ENCODE data around the gene TSPOAP1. TPM values are rescaled to one million over a fixed set of nuclear protein-coding genes. Genes with fewer than 3 reads are reported as not detected.

TSPOAP1 gene, protein sequence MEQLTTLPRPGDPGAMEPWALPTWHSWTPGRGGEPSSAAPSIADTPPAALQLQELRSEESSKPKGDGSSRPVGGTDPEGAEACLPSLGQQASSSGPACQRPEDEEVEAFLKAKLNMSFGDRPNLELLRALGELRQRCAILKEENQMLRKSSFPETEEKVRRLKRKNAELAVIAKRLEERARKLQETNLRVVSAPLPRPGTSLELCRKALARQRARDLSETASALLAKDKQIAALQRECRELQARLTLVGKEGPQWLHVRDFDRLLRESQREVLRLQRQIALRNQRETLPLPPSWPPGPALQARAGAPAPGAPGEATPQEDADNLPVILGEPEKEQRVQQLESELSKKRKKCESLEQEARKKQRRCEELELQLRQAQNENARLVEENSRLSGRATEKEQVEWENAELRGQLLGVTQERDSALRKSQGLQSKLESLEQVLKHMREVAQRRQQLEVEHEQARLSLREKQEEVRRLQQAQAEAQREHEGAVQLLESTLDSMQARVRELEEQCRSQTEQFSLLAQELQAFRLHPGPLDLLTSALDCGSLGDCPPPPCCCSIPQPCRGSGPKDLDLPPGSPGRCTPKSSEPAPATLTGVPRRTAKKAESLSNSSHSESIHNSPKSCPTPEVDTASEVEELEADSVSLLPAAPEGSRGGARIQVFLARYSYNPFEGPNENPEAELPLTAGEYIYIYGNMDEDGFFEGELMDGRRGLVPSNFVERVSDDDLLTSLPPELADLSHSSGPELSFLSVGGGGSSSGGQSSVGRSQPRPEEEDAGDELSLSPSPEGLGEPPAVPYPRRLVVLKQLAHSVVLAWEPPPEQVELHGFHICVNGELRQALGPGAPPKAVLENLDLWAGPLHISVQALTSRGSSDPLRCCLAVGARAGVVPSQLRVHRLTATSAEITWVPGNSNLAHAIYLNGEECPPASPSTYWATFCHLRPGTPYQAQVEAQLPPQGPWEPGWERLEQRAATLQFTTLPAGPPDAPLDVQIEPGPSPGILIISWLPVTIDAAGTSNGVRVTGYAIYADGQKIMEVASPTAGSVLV (N-terminal part only)
- total RNA-seq: 31.4 and 35.1 TPM in 2 replicates

DNA sequence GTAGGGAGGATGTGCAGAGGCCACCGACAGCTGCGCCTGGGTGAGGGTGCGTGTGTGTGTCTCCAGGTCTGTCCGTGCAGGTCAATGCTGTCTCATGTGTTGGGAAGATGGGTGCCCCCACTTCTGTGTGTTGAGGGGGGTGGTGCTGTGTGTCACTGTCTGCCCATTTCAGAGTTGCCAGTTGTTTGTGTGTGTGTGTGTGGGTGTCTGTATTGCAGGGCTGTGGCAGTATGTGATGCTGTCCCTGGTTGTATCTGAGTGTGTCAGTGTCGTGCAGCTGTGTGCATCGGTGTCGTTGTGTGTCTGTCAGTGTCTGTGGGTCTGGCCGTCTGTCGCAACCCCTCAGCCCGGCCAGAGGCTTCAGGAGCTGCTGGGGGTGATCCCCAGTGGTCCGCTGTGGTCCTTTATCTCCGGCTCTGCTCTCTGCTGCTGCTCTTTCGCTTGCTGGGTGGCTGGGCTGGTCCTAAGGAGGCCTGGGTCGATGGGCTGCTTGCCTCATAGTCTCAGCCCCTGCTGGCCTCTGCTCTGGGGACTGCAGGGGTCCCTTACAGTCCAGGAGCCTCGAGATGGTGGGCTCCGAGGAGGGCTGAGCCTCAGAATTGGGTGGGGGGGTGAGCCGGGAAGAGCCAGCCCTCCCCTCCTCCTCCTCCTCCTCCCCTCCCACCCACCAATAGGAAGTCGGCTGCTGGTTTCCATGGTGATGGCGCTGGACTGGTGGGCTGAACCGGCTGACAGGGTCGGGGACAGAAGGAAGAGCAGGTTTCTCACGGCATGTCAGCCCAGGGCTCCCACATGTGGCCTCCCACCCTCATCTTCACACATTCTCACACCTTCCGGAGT, at the start of gene TSPOAP1:
TSPOAP1 (minus strand) TSS at position 601 of the 840 bp plus-strand sequence. CDS start 875 bp downstream, outside the sequence.
- Mint-ChIP-seq H3K4me3 (peak within 1 kb of the TSS; percentile 100), H3K27ac (peak within 1 kb of the TSS; percentile 93), H3K27me3 (ENCODE audit: insufficient read depth) (peaks cover 2% of the 10 kb centered on the region)

DNA sequence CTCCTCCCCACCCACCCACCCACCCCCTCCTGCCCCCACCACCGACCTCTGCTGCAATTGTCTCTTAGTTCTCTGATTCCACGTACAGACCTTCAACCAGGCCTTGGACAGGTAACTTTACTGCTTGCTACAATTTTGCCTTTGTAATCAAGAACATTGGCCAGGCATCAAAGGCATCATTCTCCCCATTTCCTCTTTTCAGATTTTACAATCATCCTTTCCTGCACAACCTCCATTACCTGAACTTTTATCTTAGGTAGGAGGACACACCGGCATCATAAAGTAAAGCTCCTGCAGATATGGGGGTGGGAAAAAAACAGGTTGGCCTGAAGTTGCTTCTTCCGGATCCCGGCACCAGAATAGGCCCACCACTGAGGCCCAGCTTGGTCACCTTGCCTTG, 49.1 kb upstream of the TSPOAP1 start:
- no peak overlapping the region for H3K4me3 Mint-ChIP-seq
- intact Hi-C loops (cut with micrococcal nuclease): no loop called here
- H3K27me3 Mint-ChIP-seq (ENCODE audit: insufficient read depth): no peaks in the 10 kb centered on the region
- H3K36me3 Mint-ChIP-seq (ENCODE audit: low read depth): peaks cover 7% of the 10 kb centered on the region
- H3K27ac Mint-ChIP-seq: no peak overlapping the region
- H3K9me3 Mint-ChIP-seq: no peaks in the 10 kb centered on the region
- DNase-seq (ENCODE audit: low spot score): no peak
- peaks cover 39% of the 10 kb centered on the region for H3K4me1 Mint-ChIP-seq (ENCODE audit: low read depth)

More for the DNA sequence above, at the start of gene TSPOAP1:
- Mint-ChIP-seq H3K4me1 (ENCODE audit: low read depth) (peaks cover 44% of the 10 kb centered on the region), H3K36me3 (ENCODE audit: low read depth) (peaks cover 40% of the 10 kb centered on the region), H3K9me3 (no peaks in the 10 kb centered on the region)
- DNase-seq (ENCODE audit: low spot score): peak; percentile 77
- intact Hi-C loops (cut with micrococcal nuclease): loop anchor here (1.0 to 2.0 kb wide), 9 partner anchors 10 to 246 kb away; partner anchors contain the start of genes DYNLL2, MKS1, RNF43 and SUPT4H1

DNA sequence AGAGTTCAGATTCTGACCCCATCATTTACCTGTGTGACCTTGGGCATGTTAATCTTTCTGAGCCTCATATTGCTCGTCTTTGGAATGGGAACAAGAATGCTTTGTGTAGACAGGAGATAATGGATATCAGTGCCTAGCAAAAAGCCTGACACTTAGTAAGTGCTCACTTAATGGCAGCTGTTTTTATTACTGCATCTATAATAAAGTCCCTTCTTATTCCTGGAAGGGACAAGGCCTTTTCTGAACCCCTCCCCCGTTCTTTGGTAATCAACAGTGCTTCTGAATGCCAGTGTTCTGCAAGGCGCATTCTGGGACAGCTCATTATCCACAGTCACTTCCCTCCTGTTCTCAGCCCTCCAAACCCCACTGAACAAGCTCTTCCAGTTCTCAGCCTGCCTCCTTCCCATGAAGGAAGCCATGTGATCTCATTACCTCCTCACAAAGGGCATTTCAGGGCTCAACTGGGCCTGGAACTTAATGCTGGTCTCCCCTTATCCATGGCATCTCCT, 48.6 kb upstream of the TSPOAP1 start:
- intact Hi-C loops (cut with micrococcal nuclease): no loop called here
- no peaks in the 10 kb centered on the region for H3K9me3 Mint-ChIP-seq
- no peak for DNase-seq (ENCODE audit: low spot score)
- no peak overlapping the region for H3K27ac Mint-ChIP-seq
- H3K27me3 Mint-ChIP-seq (ENCODE audit: insufficient read depth): no peaks in the 10 kb centered on the region
- H3K36me3 Mint-ChIP-seq (ENCODE audit: low read depth): peaks cover 7% of the 10 kb centered on the region
- peaks cover 34% of the 10 kb centered on the region for H3K4me1 Mint-ChIP-seq (ENCODE audit: low read depth)
- H3K4me3 Mint-ChIP-seq: no peak overlapping the region

DNA sequence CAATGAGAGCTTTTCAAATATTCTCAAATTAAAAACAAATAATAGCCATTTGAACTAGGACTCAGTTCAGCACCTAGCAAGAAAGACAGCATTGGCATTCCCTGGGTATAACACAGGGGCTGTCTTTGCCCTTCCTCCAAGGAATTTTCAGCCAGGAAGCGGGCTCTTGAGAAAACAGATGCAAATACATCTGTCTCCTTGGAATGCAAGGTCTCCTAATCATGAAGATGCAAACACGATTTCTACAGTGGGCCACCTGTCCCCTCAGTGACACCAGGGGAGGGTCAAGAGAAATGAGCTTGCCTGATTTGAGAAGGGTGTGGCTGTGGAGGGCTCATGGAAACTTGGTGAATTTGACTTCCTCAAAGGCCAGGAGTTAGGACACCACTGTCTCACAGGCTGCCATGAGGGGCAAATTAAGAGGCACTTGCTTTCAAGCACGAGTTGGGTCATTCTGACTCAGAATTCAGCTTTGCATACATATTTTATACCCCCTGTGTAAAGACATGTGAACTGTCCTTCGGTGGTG, 47.9 kb upstream of the TSPOAP1 start:
- H3K9me3 Mint-ChIP-seq: no peaks in the 10 kb centered on the region
- DNase-seq (ENCODE audit: low spot score): no peak
- no peak overlapping the region for H3K27ac Mint-ChIP-seq
- H3K4me3 Mint-ChIP-seq: no peak overlapping the region
- intact Hi-C loops (cut with micrococcal nuclease): no loop called here
- peaks cover 7% of the 10 kb centered on the region for H3K36me3 Mint-ChIP-seq (ENCODE audit: low read depth)
- H3K27me3 Mint-ChIP-seq (ENCODE audit: insufficient read depth): no peaks in the 10 kb centered on the region
- peaks cover 29% of the 10 kb centered on the region for H3K4me1 Mint-ChIP-seq (ENCODE audit: low read depth)

DNA sequence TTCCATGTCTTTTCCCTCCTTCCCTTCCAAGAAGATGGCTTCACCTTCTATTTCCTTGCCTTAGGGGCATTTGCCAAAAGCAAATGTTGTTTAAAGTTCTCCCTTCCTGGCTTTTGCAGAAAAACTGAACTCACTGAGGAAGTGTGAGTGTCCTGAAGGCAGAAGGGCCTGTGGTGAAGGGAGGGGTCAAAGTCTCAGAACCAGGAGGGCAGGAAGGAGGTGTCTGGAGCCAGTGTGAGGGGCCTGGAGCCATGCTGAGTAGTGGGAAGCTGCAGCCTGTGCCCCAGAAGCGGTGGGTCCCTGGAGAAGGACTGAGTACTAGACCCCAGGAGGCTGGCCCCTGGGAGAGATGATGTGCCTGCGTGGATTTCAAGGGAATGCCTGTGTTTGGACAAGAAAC, 47.2 kb upstream of the TSPOAP1 start:
- Mint-ChIP-seq H3K36me3 (ENCODE audit: low read depth) (peaks cover 7% of the 10 kb centered on the region), H3K27me3 (ENCODE audit: insufficient read depth) (no peaks in the 10 kb centered on the region), H3K4me3 (no peak overlapping the region), H3K9me3 (no peaks in the 10 kb centered on the region), H3K4me1 (ENCODE audit: low read depth) (peaks cover 24% of the 10 kb centered on the region), H3K27ac (no peak overlapping the region)
- intact Hi-C loops (cut with micrococcal nuclease): no loop called here
- DNase-seq (ENCODE audit: low spot score): no peak

DNA sequence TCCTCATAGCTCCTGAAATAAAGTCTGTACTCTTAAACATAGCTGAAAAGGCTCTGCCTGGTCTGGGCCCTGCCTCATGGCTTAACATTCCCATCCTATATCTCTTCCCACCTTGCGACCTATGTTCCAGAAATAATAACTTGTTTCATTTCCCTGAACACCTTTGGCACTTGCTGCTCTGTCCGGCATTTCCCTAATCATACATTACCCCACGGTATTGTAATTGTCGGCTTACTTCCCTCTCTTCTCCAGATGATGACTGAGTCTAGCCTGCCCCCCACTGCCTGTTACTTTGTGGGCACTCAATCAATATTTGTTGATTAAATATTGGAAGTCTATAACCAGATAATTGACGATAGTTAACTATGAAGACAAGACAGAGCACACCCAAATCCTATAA, 46.7 kb upstream of the TSPOAP1 start:
- Mint-ChIP-seq H3K27me3 (ENCODE audit: insufficient read depth) (no peaks in the 10 kb centered on the region), H3K4me1 (ENCODE audit: low read depth) (peaks cover 23% of the 10 kb centered on the region), H3K4me3 (no peak overlapping the region), H3K27ac (no peak overlapping the region), H3K9me3 (no peaks in the 10 kb centered on the region), H3K36me3 (ENCODE audit: low read depth) (peaks cover 7% of the 10 kb centered on the region)
- intact Hi-C loops (cut with micrococcal nuclease): no loop called here
- no peak for DNase-seq (ENCODE audit: low spot score)

DNA sequence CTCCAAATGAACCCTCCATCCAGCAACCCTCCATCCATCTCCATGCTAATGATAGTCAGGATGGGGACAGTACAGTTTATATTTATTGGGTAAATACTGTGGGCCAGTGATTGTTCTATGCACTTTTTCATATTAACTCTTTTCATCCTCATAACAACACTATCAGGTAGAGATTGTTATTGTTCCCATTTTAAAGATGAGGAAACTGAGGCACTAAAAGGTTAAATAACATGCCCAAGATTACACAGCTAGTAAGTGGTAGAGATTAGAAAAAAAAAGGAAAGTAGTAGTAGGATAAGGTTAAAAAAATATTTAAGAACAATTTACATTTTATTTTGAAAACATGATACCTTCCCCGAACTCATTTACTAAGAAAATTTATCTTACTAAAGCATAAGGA, 45.3 kb upstream of the TSPOAP1 start:
- Mint-ChIP-seq H3K9me3 (no peaks in the 10 kb centered on the region), H3K27me3 (ENCODE audit: insufficient read depth) (no peaks in the 10 kb centered on the region), H3K36me3 (ENCODE audit: low read depth) (peaks cover 6% of the 10 kb centered on the region), H3K27ac (no peak overlapping the region), H3K4me1 (ENCODE audit: low read depth) (peaks cover 15% of the 10 kb centered on the region), H3K4me3 (no peak overlapping the region)
- intact Hi-C loops (cut with micrococcal nuclease): no loop called here
- no peak for DNase-seq (ENCODE audit: low spot score)

DNA sequence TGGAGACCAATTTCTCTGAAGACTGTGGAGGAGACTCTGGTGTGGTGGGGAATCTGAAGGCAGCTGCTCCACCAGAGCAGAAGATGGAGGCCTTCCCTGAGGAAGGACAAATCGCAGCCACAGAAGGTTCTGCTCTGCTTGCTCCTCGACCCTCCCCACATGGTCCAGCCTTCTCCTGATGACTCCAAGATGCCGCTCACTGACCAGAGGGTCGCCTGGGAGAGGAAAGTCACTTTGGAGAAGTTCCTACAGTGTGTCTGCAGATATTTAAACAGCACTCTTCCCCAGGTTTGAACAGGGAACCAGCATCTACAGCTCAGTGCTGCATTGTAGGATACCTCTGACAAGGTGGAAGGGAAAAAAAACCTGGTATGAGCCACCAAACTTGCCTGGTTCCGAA, 44.4 kb upstream of the TSPOAP1 start:
- H3K36me3 Mint-ChIP-seq (ENCODE audit: low read depth): peaks cover 6% of the 10 kb centered on the region
- no peak overlapping the region for H3K4me3 Mint-ChIP-seq
- no peaks in the 10 kb centered on the region for H3K27me3 Mint-ChIP-seq (ENCODE audit: insufficient read depth)
- no peak for DNase-seq (ENCODE audit: low spot score)
- intact Hi-C loops (cut with micrococcal nuclease): no loop called here
- H3K27ac Mint-ChIP-seq: no peak overlapping the region
- no peaks in the 10 kb centered on the region for H3K9me3 Mint-ChIP-seq
- H3K4me1 Mint-ChIP-seq (ENCODE audit: low read depth): peaks cover 9% of the 10 kb centered on the region

DNA sequence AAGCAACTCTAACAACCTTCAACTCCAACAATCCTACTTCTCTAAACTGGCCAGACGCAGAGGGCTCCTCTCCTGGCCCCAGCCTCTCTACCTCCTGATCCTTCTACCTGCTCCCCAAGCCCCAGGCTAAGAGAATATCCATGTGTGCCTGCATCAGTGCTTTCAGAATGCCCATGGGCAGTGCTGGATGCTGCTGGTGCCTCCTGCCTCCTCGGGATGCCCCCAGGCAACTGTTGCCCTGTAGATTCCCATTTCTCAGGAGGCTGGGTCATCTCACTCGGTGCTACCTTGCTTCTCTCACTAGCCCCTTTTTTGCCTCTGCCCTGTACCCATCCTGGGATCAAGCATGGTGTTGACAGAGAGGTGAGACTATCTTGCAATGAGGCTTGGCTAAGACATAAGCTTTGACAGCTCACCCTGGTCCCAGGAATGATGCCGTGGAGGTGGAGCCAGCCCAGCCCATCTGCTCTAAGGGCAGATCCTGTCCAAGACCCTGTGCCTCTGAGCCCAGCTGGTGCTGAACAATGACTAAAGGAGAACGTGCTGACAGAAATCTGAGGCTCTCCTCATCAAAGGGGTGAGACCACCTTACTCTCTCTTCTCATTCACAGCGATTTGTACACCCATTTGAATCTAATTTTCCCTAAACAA, 42.8 kb upstream of the TSPOAP1 start:
- intact Hi-C loops (cut with micrococcal nuclease): no loop called here
- peaks cover 9% of the 10 kb centered on the region for H3K4me1 Mint-ChIP-seq (ENCODE audit: low read depth)
- DNase-seq (ENCODE audit: low spot score): no peak
- H3K27ac Mint-ChIP-seq: no peak overlapping the region
- H3K9me3 Mint-ChIP-seq: no peaks in the 10 kb centered on the region
- no peak overlapping the region for H3K4me3 Mint-ChIP-seq
- H3K27me3 Mint-ChIP-seq (ENCODE audit: insufficient read depth): no peaks in the 10 kb centered on the region
- peaks cover 6% of the 10 kb centered on the region for H3K36me3 Mint-ChIP-seq (ENCODE audit: low read depth)

DNA sequence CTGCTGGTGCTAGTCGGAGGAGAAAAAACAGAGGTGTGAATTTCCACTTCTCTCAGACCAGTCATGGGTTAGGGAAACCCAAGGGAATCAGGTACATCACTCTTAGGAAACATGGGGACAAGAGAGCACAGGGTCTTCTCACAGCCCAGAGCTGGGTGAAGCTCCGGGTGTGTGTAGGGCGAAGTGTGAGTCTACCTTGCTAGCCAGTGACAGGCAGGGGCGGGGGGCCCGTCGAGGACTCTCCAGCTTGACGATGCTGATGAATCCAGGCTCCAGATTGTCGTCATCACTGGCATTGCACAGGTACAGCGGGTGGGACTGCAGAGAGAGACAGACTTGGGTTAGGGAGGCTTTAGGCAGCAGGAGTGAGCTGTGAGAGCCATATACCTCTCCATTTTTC, 42.1 kb upstream of the TSPOAP1 start:
- Mint-ChIP-seq H3K4me3 (no peak overlapping the region), H3K9me3 (no peaks in the 10 kb centered on the region), H3K4me1 (ENCODE audit: low read depth) (peaks cover 9% of the 10 kb centered on the region), H3K27me3 (ENCODE audit: insufficient read depth) (no peaks in the 10 kb centered on the region), H3K27ac (no peak overlapping the region), H3K36me3 (ENCODE audit: low read depth) (peaks cover 6% of the 10 kb centered on the region)
- no peak for DNase-seq (ENCODE audit: low spot score)
- intact Hi-C loops (cut with micrococcal nuclease): no loop called here

DNA sequence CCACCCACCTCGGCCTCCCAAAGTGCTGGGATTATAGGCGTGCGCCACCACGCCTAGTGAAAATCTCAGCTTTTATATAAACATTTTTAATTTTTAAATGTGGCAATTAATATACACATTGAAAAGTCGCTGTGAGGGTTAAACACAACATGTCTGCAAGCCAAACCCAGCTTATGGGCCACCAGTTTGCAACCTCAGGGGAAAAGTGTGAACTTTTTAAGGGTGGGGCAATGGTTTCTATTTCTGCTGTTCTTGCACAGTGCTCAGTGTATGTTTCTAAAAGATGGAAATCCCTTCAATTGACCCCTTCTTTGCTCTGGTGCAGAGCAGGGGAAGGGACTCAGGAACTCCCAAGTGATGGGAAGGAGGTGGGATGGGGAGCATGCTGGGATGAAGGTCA, 41.7 kb upstream of the TSPOAP1 start:
- no peaks in the 10 kb centered on the region for H3K27me3 Mint-ChIP-seq (ENCODE audit: insufficient read depth)
- no peak for DNase-seq (ENCODE audit: low spot score)
- H3K27ac Mint-ChIP-seq: no peak overlapping the region
- H3K4me3 Mint-ChIP-seq: no peak overlapping the region
- intact Hi-C loops (cut with micrococcal nuclease): no loop called here
- peaks cover 9% of the 10 kb centered on the region for H3K4me1 Mint-ChIP-seq (ENCODE audit: low read depth)
- peaks cover 6% of the 10 kb centered on the region for H3K36me3 Mint-ChIP-seq (ENCODE audit: low read depth)
- H3K9me3 Mint-ChIP-seq: no peaks in the 10 kb centered on the region
